Cardiac fibroblast (primary cell): ENCODE results near the gene CDH22.

Source experiments
- DNase-seq, 2 donors: peaks; one replicate each; pipeline versions ENCODE4 v3.0.0 to v3.0.0-alpha.2; 2010; ENCODE audit warnings: low read depth in 2 of 2
- H3K4me3 ChIP-seq, 2 donors: replicated peaks in 1 of 2; 1 replicate in 1 of 2; 2 replicates in 1 of 2; pipeline ENCODE4 v1.5.1; 2011; ENCODE audit warnings: low read depth in 2 of 2, low read length in 2 of 2, mild to moderate bottlenecking in 2 of 2, moderate library complexity in 1 of 2
- TF ChIP-seq, protein P1 (sequence below): IDR thresholded peaks from one replicate; pipeline ENCODE4 v1.5.1; 2011; ENCODE audit warnings: low read depth, mild to moderate bottlenecking, low read length, inconsistent platforms

CDH22 gene

DNA sequence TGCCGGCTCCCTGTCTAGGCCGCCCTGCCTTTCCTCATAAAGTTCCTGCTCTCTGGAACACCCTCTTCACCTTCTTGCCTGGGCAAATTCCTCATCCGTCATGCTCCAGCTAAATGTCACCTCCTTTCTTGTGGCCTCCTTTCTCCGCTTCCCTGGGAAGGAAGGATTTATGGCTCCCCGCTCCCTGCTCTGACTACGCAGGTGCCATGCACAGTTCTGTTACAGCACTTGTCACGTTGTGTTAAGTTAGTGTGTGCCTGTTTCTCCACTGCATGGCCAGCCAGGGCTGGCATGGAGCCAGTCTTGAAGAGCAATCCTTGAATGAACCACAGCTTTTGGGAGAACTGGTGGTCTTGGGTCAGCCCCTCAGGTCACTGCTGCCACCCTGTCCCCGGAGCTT lies 128.4 kb downstream of the CDH22 start:
- no peak overlapping the region for H3K4me3 ChIP-seq
- no peak for DNase-seq
- TF ChIP-seq, protein P1, sequence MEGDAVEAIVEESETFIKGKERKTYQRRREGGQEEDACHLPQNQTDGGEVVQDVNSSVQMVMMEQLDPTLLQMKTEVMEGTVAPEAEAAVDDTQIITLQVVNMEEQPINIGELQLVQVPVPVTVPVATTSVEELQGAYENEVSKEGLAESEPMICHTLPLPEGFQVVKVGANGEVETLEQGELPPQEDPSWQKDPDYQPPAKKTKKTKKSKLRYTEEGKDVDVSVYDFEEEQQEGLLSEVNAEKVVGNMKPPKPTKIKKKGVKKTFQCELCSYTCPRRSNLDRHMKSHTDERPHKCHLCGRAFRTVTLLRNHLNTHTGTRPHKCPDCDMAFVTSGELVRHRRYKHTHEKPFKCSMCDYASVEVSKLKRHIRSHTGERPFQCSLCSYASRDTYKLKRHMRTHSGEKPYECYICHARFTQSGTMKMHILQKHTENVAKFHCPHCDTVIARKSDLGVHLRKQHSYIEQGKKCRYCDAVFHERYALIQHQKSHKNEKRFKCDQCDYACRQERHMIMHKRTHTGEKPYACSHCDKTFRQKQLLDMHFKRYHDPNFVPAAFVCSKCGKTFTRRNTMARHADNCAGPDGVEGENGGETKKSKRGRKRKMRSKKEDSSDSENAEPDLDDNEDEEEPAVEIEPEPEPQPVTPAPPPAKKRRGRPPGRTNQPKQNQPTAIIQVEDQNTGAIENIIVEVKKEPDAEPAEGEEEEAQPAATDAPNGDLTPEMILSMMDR, result no peak

DNA sequence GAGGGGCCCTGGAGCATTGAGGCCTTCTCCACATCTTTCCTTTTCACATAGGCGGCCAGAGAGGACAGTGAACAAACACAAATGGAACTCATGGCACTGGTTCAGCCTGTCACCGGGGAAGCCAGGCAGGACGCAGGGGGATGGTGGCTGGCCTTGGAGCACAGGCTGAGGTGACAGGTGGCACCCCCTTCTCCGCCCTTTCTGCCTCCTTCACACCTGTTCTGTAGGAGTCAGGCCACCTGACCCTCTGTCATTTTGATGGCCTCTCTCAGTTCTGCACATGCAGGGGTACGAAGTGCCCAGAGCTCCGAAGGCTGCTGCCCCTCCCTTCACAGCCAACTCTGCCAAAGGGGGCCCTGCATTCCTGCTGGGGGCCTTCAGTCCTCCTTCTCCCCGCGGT lies 129.4 kb downstream of the CDH22 start:
- no peak overlapping the region for H3K4me3 ChIP-seq
- TF ChIP-seq, protein P1, result no peak
- no peak for DNase-seq

DNA sequence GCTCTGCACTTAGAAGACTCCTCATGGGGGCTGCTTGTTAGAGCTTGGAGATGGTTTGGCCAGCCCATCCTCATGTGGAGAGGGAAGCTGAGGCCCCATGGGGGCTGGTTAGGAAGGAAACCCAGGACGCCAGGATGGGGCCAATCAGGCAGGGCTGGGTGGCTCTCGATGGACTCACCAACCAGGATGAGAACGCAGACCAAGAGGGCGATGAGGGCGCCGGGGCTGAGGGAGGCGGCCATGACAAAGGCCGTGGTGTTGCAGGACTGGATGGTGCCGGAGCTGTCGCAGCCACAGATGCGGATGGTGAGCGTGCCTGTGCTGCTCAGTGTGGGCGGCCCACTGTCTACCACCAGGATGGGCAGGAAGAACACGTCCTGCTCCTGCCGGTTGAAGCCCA lies 130.5 kb downstream of the CDH22 start:
- DNase-seq, result no peak
- TF ChIP-seq, protein P1, result no peak
- H3K4me3 ChIP-seq, result no peak overlapping the region

DNA sequence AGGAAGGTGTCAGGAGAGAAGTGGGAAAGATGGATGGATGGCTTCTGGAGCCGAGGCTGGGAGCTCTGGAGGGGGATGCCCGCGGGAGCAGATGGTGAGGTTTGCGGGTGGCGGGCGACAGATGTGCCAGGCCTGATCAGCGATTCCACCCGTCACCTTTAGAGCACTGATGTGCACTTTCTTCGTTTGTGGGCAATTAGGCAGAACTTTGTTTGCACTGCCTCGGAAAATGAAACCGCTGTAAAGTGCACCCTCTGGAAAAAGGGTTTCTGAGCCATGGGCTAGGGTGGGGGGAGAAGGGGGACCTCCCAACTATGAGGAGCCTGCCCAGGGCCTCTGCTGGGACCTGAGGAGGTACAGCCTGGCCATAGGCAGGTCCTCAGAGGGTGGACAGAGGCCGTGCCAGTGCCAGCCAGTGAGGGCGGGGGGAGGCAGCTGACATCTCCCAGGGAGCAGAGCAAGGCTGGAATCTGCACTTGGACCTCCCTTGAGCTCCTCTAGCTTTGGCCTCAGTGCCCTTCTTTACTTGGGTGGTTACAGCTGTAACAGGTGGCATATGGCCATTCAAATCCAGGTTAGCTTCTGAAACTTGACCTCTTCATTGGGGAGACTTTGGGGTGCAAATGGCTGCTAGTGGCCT lies 131.4 kb downstream of the CDH22 start:
- no peak overlapping the region for H3K4me3 ChIP-seq
- TF ChIP-seq, protein P1, result no peak
- no peak for DNase-seq

DNA sequence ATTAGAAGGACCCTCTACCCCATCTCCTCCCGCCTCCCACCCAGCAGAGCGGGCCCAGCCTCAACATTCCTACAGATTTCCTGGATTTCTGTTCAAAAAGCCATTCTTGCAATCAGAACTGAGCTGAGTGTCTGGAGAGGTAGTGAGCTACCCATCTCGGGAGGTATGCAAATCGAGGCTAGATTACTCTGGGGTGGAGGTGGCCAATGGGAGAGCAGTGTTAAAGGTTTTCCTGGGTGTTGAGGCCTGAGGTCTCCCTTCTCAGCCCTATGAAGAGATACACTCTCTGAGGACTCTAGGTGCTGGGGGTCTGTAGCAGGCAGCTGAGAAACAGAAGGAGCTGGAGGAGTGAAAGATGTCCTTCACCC lies 133.2 kb downstream of the CDH22 start:
- TF ChIP-seq, protein P1, result no peak
- no peak for DNase-seq
- no peak overlapping the region for H3K4me3 ChIP-seq

DNA sequence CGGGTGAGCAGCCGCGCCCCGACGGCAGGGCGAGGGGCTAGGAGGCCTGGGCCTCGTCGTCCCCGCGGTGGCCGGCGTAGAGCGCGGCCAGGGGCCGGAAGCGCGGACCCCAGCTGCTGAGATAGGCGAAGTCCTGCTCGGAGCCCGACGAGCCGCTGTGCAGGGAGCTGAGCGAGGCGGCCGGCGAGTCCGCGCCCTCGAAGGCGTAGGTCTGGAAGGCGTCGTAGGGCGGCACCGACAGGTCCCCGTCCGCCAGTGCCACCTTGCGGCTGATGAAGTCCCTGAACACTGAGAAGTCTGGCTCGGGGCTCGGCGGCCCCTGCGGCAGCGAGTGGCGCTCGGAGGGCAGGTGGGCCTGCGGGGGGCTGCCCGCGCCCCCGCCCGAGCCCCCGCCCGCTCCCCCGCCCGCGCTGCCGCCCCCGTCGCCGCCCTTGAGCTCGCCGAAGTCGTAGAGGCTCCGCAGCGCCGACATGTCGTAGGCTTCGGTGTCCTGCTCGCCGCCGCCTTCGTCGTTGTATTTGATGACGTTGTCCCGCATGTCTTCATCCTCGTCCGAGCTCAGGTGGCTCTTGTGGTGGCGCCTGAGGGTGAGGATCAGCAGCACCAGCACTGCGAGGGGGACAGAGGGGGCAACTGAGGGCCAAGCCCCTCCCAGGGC lies 133.7 kb downstream of the CDH22 start:
- TF ChIP-seq, protein P1, result peak; percentile 73

More for the DNA sequence above, 133.7 kb downstream of the CDH22 start:
- no peak overlapping the region for H3K4me3 ChIP-seq
- peak; percentile 57 to 65 for DNase-seq
